Measurements from ENCODE around the gene MARK2. TPM values are rescaled to one million over a fixed set of nuclear protein-coding genes. Genes with fewer than 3 reads are reported as not detected.
"Not testable (repeated sequence)": the region's sequence is repeated elsewhere in the genome, so short reads cannot be mapped to it uniquely, and the experiment has no call there.

The MARK2 gene
- total and polyA plus RNA-seq, 2 donors, result 12.7 to 17.5 TPM

GRCh38 chr11:63855975-63856374 is 17.1 kb downstream of the MARK2 start:
- Histone ChIP-seq H3K9me3 (ENCODE audit: control insufficient read depth in 2 of 2, insufficient read depth in 1 of 2, low read length in 1 of 2) (no peaks in the 10 kb centered on the region), H3K36me3 (ENCODE audit: control insufficient read depth in 2 of 2, insufficient read depth in 2 of 2, low read length in 1 of 2) (peaks cover 5 to 28% of the 10 kb centered on the region in 2 donors), H3K27me3 (ENCODE audit: control insufficient read depth in 2 of 2, insufficient read depth in 1 of 2, low read length in 1 of 2) (no peaks in the 10 kb centered on the region), H3K27ac (ENCODE audit: low read depth in 1 of 2, low read length in 1 of 2) (peak overlapping the region in 1 of 2 donors; percentile 31), H3K4me1 (ENCODE audit: control insufficient read depth in 2 of 2, insufficient read depth in 2 of 2, low read length in 2 of 2) (peaks cover 4 to 20% of the 10 kb centered on the region in 2 donors), H3K4me3 (ENCODE audit: low read length in 2 of 2) (no peak overlapping the region)
- DNase-seq (ENCODE audit: low read depth in 6 of 9, low spot score in 9 of 9), result peak in 1 of 9 donors; percentile 36
- 63% methylated on average over 2 of the region's 2 CpGs for WGBS

- no peak for DNase-seq (ENCODE audit: low read depth in 6 of 9, low spot score in 9 of 9)
- Histone ChIP-seq H3K9me3 (ENCODE audit: control insufficient read depth in 2 of 2, insufficient read depth in 1 of 2, low read length in 1 of 2) (no peaks in the 10 kb centered on the region), H3K27ac (ENCODE audit: low read depth in 1 of 2, low read length in 1 of 2) (no peak overlapping the region), H3K36me3 (ENCODE audit: control insufficient read depth in 2 of 2, insufficient read depth in 2 of 2, low read length in 1 of 2) (peaks cover 8 to 44% of the 10 kb centered on the region in 2 donors), H3K4me3 (ENCODE audit: low read length in 2 of 2) (no peak overlapping the region), H3K4me1 (ENCODE audit: control insufficient read depth in 2 of 2, insufficient read depth in 2 of 2, low read length in 2 of 2) (peaks cover 0 to 21% of the 10 kb centered on the region in 2 donors), H3K27me3 (ENCODE audit: control insufficient read depth in 2 of 2, insufficient read depth in 1 of 2, low read length in 1 of 2) (no peaks in the 10 kb centered on the region)
- 96% methylated on average over 11 of the region's 11 CpGs for WGBS
Observed at GRCh38 chr11:63858628-63859550, 20.0 kb downstream of the MARK2 start.

GRCh38 chr11:63862923-63863322 is 24.0 kb downstream of the MARK2 start:
- Histone ChIP-seq H3K36me3 (ENCODE audit: control insufficient read depth in 2 of 2, insufficient read depth in 2 of 2, low read length in 1 of 2) (peaks cover 9 to 41% of the 10 kb centered on the region in 2 donors), H3K9me3 (ENCODE audit: control insufficient read depth in 2 of 2, insufficient read depth in 1 of 2, low read length in 1 of 2) (no peaks in the 10 kb centered on the region), H3K27ac (ENCODE audit: low read depth in 1 of 2, low read length in 1 of 2) (peak overlapping the region; percentile 4 to 58), H3K4me3 (ENCODE audit: low read length in 2 of 2) (no peak overlapping the region), H3K4me1 (ENCODE audit: control insufficient read depth in 2 of 2, insufficient read depth in 2 of 2, low read length in 2 of 2) (peaks cover 15 to 35% of the 10 kb centered on the region in 2 donors), H3K27me3 (ENCODE audit: control insufficient read depth in 2 of 2, insufficient read depth in 1 of 2, low read length in 1 of 2) (no peaks in the 10 kb centered on the region)
- WGBS, result 33% methylated on average over 4 of the region's 4 CpGs
- DNase-seq (ENCODE audit: low read depth in 6 of 9, low spot score in 9 of 9), result peak in 1 of 9 donors; percentile 34

- not testable (repeated sequence) for H3K27me3 ChIP-seq (ENCODE audit: control insufficient read depth in 2 of 2, insufficient read depth in 1 of 2, low read length in 1 of 2); H3K27ac ChIP-seq (ENCODE audit: low read depth in 1 of 2, low read length in 1 of 2); DNase-seq (ENCODE audit: low read depth in 6 of 9, low spot score in 9 of 9); H3K4me3 ChIP-seq (ENCODE audit: low read length in 2 of 2); H3K9me3 ChIP-seq (ENCODE audit: control insufficient read depth in 2 of 2, insufficient read depth in 1 of 2, low read length in 1 of 2)
- Histone ChIP-seq H3K4me1 (ENCODE audit: control insufficient read depth in 2 of 2, insufficient read depth in 2 of 2, low read length in 2 of 2) (peaks cover 19 to 39% of the 10 kb centered on the region in 2 donors), H3K36me3 (ENCODE audit: control insufficient read depth in 2 of 2, insufficient read depth in 2 of 2, low read length in 1 of 2) (peaks cover 8 to 45% of the 10 kb centered on the region in 2 donors)
- WGBS, result 97% methylated on average over 6 of the region's 6 CpGs
Observed at GRCh38 chr11:63863620-63864019, 24.7 kb downstream of the MARK2 start.

GRCh38 chr11:63866211-63866610 is 27.3 kb downstream of the MARK2 start:
- H3K4me1 ChIP-seq (ENCODE audit: control insufficient read depth in 2 of 2, insufficient read depth in 2 of 2, low read length in 2 of 2), result peaks cover 39 to 61% of the 10 kb centered on the region in 2 donors
- no peaks in the 10 kb centered on the region for H3K27me3 ChIP-seq (ENCODE audit: control insufficient read depth in 2 of 2, insufficient read depth in 1 of 2, low read length in 1 of 2)
- DNase-seq (ENCODE audit: low read depth in 6 of 9, low spot score in 9 of 9), result peak in 1 of 9 donors; percentile 68
- H3K27ac ChIP-seq (ENCODE audit: low read depth in 1 of 2, low read length in 1 of 2), result peak overlapping the region in 1 of 2 donors; percentile 20
- no peak overlapping the region for H3K4me3 ChIP-seq (ENCODE audit: low read length in 2 of 2)
- peaks cover 0 to 3% of the 10 kb centered on the region in 2 donors for H3K9me3 ChIP-seq (ENCODE audit: control insufficient read depth in 2 of 2, insufficient read depth in 1 of 2, low read length in 1 of 2)
- WGBS, result 43% methylated on average over 4 of the region's 4 CpGs
- peaks cover 8 to 44% of the 10 kb centered on the region in 2 donors for H3K36me3 ChIP-seq (ENCODE audit: control insufficient read depth in 2 of 2, insufficient read depth in 2 of 2, low read length in 1 of 2)

- WGBS, result 95% methylated on average over 4 of the region's 4 CpGs
- no peak for DNase-seq (ENCODE audit: low read depth in 6 of 9, low spot score in 9 of 9)
- Histone ChIP-seq H3K9me3 (ENCODE audit: control insufficient read depth in 2 of 2, insufficient read depth in 1 of 2, low read length in 1 of 2) (peaks cover 0 to 4% of the 10 kb centered on the region in 2 donors), H3K4me1 (ENCODE audit: control insufficient read depth in 2 of 2, insufficient read depth in 2 of 2, low read length in 2 of 2) (peaks cover 39 to 67% of the 10 kb centered on the region in 2 donors), H3K36me3 (ENCODE audit: control insufficient read depth in 2 of 2, insufficient read depth in 2 of 2, low read length in 1 of 2) (peaks cover 3 to 31% of the 10 kb centered on the region in 2 donors), H3K4me3 (ENCODE audit: low read length in 2 of 2) (no peak overlapping the region), H3K27ac (ENCODE audit: low read depth in 1 of 2, low read length in 1 of 2) (no peak overlapping the region), H3K27me3 (ENCODE audit: control insufficient read depth in 2 of 2, insufficient read depth in 1 of 2, low read length in 1 of 2) (no peaks in the 10 kb centered on the region)
Observed at GRCh38 chr11:63867511-63867910, 28.6 kb downstream of the MARK2 start.

GRCh38 chr11:63868399-63869064 is 29.6 kb downstream of the MARK2 start:
- 48% methylated on average over 9 of the region's 9 CpGs for WGBS
- peak overlapping the region; percentile 6 to 56 for H3K27ac ChIP-seq (ENCODE audit: low read depth in 1 of 2, low read length in 1 of 2)
- H3K4me3 ChIP-seq (ENCODE audit: low read length in 2 of 2), result no peak overlapping the region

GRCh38 chr11:63869171-63869591 is 30.3 kb downstream of the MARK2 start:
- peaks cover 39 to 70% of the 10 kb centered on the region in 2 donors for H3K4me1 ChIP-seq (ENCODE audit: control insufficient read depth in 2 of 2, insufficient read depth in 2 of 2, low read length in 2 of 2)
- H3K9me3 ChIP-seq (ENCODE audit: control insufficient read depth in 2 of 2, insufficient read depth in 1 of 2, low read length in 1 of 2), result peaks cover 0 to 4% of the 10 kb centered on the region in 2 donors
- no peaks in the 10 kb centered on the region for H3K27me3 ChIP-seq (ENCODE audit: control insufficient read depth in 2 of 2, insufficient read depth in 1 of 2, low read length in 1 of 2)
- H3K36me3 ChIP-seq (ENCODE audit: control insufficient read depth in 2 of 2, insufficient read depth in 2 of 2, low read length in 1 of 2), result peaks cover 10 to 25% of the 10 kb centered on the region in 2 donors
- no peak for DNase-seq (ENCODE audit: low read depth in 6 of 9, low spot score in 9 of 9)
- H3K27ac ChIP-seq (ENCODE audit: low read depth in 1 of 2, low read length in 1 of 2), result peak overlapping the region; percentile 6 to 48
- 80% methylated on average over 7 of the region's 7 CpGs for WGBS
- H3K4me3 ChIP-seq (ENCODE audit: low read length in 2 of 2), result no peak overlapping the region

More at GRCh38 chr11:63868399-63869064, 29.6 kb downstream of the MARK2 start:
- H3K27me3 ChIP-seq (ENCODE audit: control insufficient read depth in 2 of 2, insufficient read depth in 1 of 2, low read length in 1 of 2), result no peaks in the 10 kb centered on the region
- peaks cover 10 to 25% of the 10 kb centered on the region in 2 donors for H3K36me3 ChIP-seq (ENCODE audit: control insufficient read depth in 2 of 2, insufficient read depth in 2 of 2, low read length in 1 of 2)
- peaks cover 0 to 4% of the 10 kb centered on the region in 2 donors for H3K9me3 ChIP-seq (ENCODE audit: control insufficient read depth in 2 of 2, insufficient read depth in 1 of 2, low read length in 1 of 2)
- no peak for DNase-seq (ENCODE audit: low read depth in 6 of 9, low spot score in 9 of 9)
- peaks cover 39 to 70% of the 10 kb centered on the region in 2 donors for H3K4me1 ChIP-seq (ENCODE audit: control insufficient read depth in 2 of 2, insufficient read depth in 2 of 2, low read length in 2 of 2)

Measured in thymus (tissue), 11 donors.